GM12892 (cell line): Measurements from ENCODE around the gene SLC12A3.

Source experiments
- POLR2A ChIP-seq: IDR thresholded peaks from 2 replicates; pipeline ENCODE4 v1.6.1; 2011; ENCODE audit warnings: low read depth, low read length, control low read depth
- POLR2AphosphoS5 ChIP-seq: IDR thresholded peaks from 2 replicates; pipeline ENCODE4 v1.6.1; 2011; ENCODE audit warnings: low read depth, low read length, control low read depth

GRCh38 chr16:56936950-56937349 lies 71.9 kb downstream of the SLC12A3 start:
- TF ChIP-seq POLR2A (no peak; the same call in 1 of the 2 replicates), POLR2AphosphoS5 (no peak)
